Keratinocyte (primary cell): Measurements from ENCODE around the gene CCDC63.

Source experiments
- CTCF ChIP-seq, 3 experiments: IDR thresholded peaks in 1 of 3; conservative IDR thresholded peaks in 1 of 3; optimal IDR thresholded peaks in 1 of 3; 2 replicates in 2 of 3; 3 replicates in 1 of 3; pipeline versions ENCODE3 to v1.5.1; 2011; ENCODE audit warnings: low read length in 3 of 3, mild to moderate bottlenecking in 3 of 3, moderate library complexity in 2 of 3, control low read depth in 1 of 3, inconsistent platforms in 1 of 3; ENCODE audit not compliant: insufficient read depth in 2 of 3; ENCODE audit errors: extremely low read depth in 1 of 3
- EZH2 ChIP-seq: IDR thresholded peaks from one replicate; pipeline ENCODE4 v1.6.1; 2012; ENCODE audit warnings: inconsistent platforms, mild to moderate bottlenecking, low read length, moderate library complexity

- TF ChIP-seq CTCF (optimal IDR thresholded peaks at IDR 0.05 in 1 of 3, IDR thresholded peaks at IDR 0.05 in 1 of 3, conservative IDR thresholded peaks at IDR 0.05 in 1 of 3; ENCODE audit: extremely low read depth in 1 of 3, insufficient read depth in 2 of 3, low read length in 3 of 3) (no peak), EZH2 (no peak)
Measured at GRCh38 chr12:110856542-110856941, 9.8 kb downstream of the CCDC63 start.
